Astrocyte (in vitro differentiated cells and primary cell): ENCODE data around the gene C3orf85. TPM values are rescaled to one million over a fixed set of nuclear protein-coding genes. Genes with fewer than 3 reads are reported as not detected.
A peak's percentile ranks its signal among the peaks of the same experiment; 100 is the strongest.
"Not testable (repeated sequence)": the region's sequence is repeated elsewhere in the genome, so short reads cannot be mapped to it uniquely, and the experiment has no call there.

Experiments used
- DNase-seq: peaks from one replicate; pipeline ENCODE4 v3.0.0-alpha.2; 2010; ENCODE audit warnings: low read depth
- FAIRE-seq: peaks from 2 replicates; lab custom pipeline; 2011; peaks lifted over from hg19 to GRCh38; lab: Jason Lieb, UNC
- H2AFZ ChIP-seq: 2 replicates; pipeline ENCODE4 v1.6.0; 2012; ENCODE audit warnings: low read depth, low read length, inconsistent platforms
- H3K27ac ChIP-seq: 2 replicates; pipeline ENCODE4 v1.5.1; 2011; ENCODE audit warnings: low read depth, low read length, inconsistent platforms
- H3K27me3 ChIP-seq: 2 replicates; pipeline ENCODE4 v1.6.0; 2011; ENCODE audit warnings: low read length, inconsistent platforms; ENCODE audit not compliant: insufficient read depth
- H3K36me3 ChIP-seq: 2 replicates; pipeline ENCODE4 v1.5.1; 2011; ENCODE audit warnings: low read length, inconsistent platforms; ENCODE audit not compliant: insufficient read depth
- H3K4me1 ChIP-seq: 2 replicates; pipeline ENCODE4 v1.5.1; 2011; ENCODE audit warnings: low read length, inconsistent platforms; ENCODE audit not compliant: insufficient read depth
- H3K4me2 ChIP-seq: 2 replicates; pipeline ENCODE4 v1.6.0; 2012; ENCODE audit warnings: low read length, inconsistent platforms
- H3K4me3 ChIP-seq: 2 replicates; pipeline ENCODE4 v1.5.1; 2011; ENCODE audit warnings: low read depth, mild to moderate bottlenecking, low read length, inconsistent platforms; ENCODE audit not compliant: insufficient read depth
- H3K79me2 ChIP-seq: 2 replicates; pipeline ENCODE4 v1.6.0; 2012; ENCODE audit warnings: mild to moderate bottlenecking, low read length, inconsistent platforms; ENCODE audit not compliant: insufficient read depth
- H3K9ac ChIP-seq: 2 replicates; pipeline ENCODE4 v1.6.0; 2012; ENCODE audit warnings: mild to moderate bottlenecking, low read length, inconsistent platforms
- H3K9me3 ChIP-seq: 2 replicates; pipeline ENCODE4 v1.5.1; 2012; ENCODE audit warnings: low read depth, mild to moderate bottlenecking, low read length, inconsistent platforms; ENCODE audit not compliant: insufficient read depth
- H4K20me1 ChIP-seq: 2 replicates; pipeline ENCODE4 v1.6.0; 2012; ENCODE audit warnings: low read length, inconsistent platforms; ENCODE audit not compliant: insufficient read depth
- H3K27ac Mint-ChIP-seq: one replicate; pipeline ENCODE4 v1.8.0; 2021; ENCODE audit warnings: mild to moderate bottlenecking, mixed read lengths; ENCODE audit not compliant: unreplicated experiment
- H3K27me3 Mint-ChIP-seq: one replicate; pipeline ENCODE4 v1.8.0; 2021; ENCODE audit warnings: low read depth, mixed read lengths; ENCODE audit not compliant: unreplicated experiment
- H3K36me3 Mint-ChIP-seq: one replicate; pipeline ENCODE4 v1.8.0; 2021; ENCODE audit warnings: low read depth, mixed read lengths; ENCODE audit not compliant: unreplicated experiment
- H3K4me1 Mint-ChIP-seq: one replicate; pipeline ENCODE4 v1.8.0; 2021; ENCODE audit warnings: low read depth, mixed read lengths; ENCODE audit not compliant: unreplicated experiment
- H3K4me3 Mint-ChIP-seq: one replicate; pipeline ENCODE4 v1.8.0; 2021; ENCODE audit warnings: mild to moderate bottlenecking, moderate library complexity, mixed read lengths; ENCODE audit not compliant: unreplicated experiment
- H3K9me3 Mint-ChIP-seq: one replicate; pipeline ENCODE4 v1.8.0; 2021; ENCODE audit warnings: mild to moderate bottlenecking, mixed read lengths; ENCODE audit not compliant: unreplicated experiment
- EZH2 ChIP-seq: IDR thresholded peaks from 2 replicates; pipeline ENCODE4 v1.6.1; 2012; ENCODE audit warnings: mild to moderate bottlenecking, low read length, inconsistent platforms; ENCODE audit not compliant: insufficient read depth
- total RNA-seq: library from RNA; stranded (reverse); gene quantifications from 2 replicates; pipeline ENCODE4 v1.2.1, GENCODE V29; 2021
- TF ChIP-seq, protein P1 (sequence below): IDR thresholded peaks from 2 replicates; pipeline ENCODE4 v1.5.1; 2011; ENCODE audit warnings: low read depth, mild to moderate bottlenecking, inconsistent platforms, low read length, moderate library complexity; ENCODE audit not compliant: insufficient read depth

Gene C3orf85
- total RNA-seq, 1 donor from 2014 or later, result not detected

DNA sequence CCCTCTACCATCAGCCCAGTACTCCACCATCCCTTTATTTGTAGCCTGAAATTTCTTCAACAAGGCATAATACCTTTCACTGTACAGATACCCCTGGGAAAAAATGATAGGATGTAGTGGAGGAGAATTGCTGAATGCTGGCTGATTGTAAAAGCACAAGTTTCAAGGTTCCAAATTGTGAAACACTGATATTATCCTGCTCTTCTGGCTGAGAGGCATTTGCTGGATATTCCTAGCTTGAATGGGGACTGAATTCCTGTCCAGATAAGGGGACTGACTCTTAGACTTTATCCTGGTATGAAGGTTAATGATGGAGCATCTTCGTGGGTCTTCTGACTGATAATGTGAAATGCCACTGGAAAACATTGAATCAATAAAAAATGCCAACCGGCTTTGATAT, 9.0 kb upstream of the C3orf85 start:
- no peak overlapping the region for H2AFZ ChIP-seq
- no peak overlapping the region for H3K9ac ChIP-seq
- H3K36me3 ChIP-seq, result no peaks in the 10 kb centered on the region
- Mint-ChIP-seq H3K9me3 (peaks cover 1% of the 10 kb centered on the region), H3K4me1 (no peaks in the 10 kb centered on the region), H3K27me3 (peaks cover 3% of the 10 kb centered on the region), H3K27ac (no peak overlapping the region), H3K36me3 (no peaks in the 10 kb centered on the region), H3K4me3 (no peak overlapping the region)
- peaks cover 3% of the 10 kb centered on the region for H3K4me1 ChIP-seq
- FAIRE-seq (no peak), DNase-seq (no peak)
- no peak overlapping the region for H3K4me3 ChIP-seq
- H3K9me3 ChIP-seq, result no peaks in the 10 kb centered on the region
- H3K27ac ChIP-seq, result no peak overlapping the region
- TF ChIP-seq EZH2, result no peak
- TF ChIP-seq, protein P1, sequence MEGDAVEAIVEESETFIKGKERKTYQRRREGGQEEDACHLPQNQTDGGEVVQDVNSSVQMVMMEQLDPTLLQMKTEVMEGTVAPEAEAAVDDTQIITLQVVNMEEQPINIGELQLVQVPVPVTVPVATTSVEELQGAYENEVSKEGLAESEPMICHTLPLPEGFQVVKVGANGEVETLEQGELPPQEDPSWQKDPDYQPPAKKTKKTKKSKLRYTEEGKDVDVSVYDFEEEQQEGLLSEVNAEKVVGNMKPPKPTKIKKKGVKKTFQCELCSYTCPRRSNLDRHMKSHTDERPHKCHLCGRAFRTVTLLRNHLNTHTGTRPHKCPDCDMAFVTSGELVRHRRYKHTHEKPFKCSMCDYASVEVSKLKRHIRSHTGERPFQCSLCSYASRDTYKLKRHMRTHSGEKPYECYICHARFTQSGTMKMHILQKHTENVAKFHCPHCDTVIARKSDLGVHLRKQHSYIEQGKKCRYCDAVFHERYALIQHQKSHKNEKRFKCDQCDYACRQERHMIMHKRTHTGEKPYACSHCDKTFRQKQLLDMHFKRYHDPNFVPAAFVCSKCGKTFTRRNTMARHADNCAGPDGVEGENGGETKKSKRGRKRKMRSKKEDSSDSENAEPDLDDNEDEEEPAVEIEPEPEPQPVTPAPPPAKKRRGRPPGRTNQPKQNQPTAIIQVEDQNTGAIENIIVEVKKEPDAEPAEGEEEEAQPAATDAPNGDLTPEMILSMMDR, result no peak
- H3K4me2 ChIP-seq, result no peak overlapping the region
- H3K79me2 ChIP-seq, result no peaks in the 10 kb centered on the region
- no peaks in the 10 kb centered on the region for H3K27me3 ChIP-seq
- H4K20me1 ChIP-seq, result no peaks in the 10 kb centered on the region

DNA sequence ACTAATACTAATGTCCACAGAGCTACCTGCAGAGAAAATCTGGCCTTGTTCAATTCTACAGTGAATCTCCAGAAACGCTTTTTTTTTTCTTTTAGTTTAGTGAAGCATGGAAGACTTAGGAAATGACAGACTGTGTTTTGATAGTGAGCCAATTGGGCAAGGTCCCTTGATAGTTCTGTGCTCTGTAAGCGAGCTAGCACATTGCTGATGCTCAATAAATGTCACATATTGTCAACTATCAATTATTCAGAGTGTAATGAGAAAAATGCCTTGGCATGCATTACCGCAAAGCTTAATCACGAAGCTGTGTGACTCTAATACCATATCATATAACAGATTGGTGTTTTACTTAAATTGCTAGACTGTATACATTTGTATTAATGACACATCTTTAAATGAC, 5.2 kb upstream of the C3orf85 start:
- Histone ChIP-seq H3K4me1 (peaks cover 9% of the 10 kb centered on the region), H3K9me3 (no peaks in the 10 kb centered on the region), H3K79me2 (no peaks in the 10 kb centered on the region), H3K4me3 (no peak overlapping the region), H3K4me2 (no peak overlapping the region), H2AFZ (no peak overlapping the region), H3K27ac (no peak overlapping the region), H4K20me1 (no peaks in the 10 kb centered on the region), H3K27me3 (no peaks in the 10 kb centered on the region), H3K9ac (no peak overlapping the region), H3K36me3 (no peaks in the 10 kb centered on the region)
- FAIRE-seq (no peak), DNase-seq (peak; percentile 30)
- Mint-ChIP-seq H3K27me3 (peaks cover 3% of the 10 kb centered on the region), H3K4me3 (no peak overlapping the region), H3K36me3 (no peaks in the 10 kb centered on the region), H3K9me3 (no peaks in the 10 kb centered on the region), H3K4me1 (peaks cover 3% of the 10 kb centered on the region), H3K27ac (no peak overlapping the region)
- TF ChIP-seq EZH2, result no peak
- TF ChIP-seq, protein P1, result no peak

DNA sequence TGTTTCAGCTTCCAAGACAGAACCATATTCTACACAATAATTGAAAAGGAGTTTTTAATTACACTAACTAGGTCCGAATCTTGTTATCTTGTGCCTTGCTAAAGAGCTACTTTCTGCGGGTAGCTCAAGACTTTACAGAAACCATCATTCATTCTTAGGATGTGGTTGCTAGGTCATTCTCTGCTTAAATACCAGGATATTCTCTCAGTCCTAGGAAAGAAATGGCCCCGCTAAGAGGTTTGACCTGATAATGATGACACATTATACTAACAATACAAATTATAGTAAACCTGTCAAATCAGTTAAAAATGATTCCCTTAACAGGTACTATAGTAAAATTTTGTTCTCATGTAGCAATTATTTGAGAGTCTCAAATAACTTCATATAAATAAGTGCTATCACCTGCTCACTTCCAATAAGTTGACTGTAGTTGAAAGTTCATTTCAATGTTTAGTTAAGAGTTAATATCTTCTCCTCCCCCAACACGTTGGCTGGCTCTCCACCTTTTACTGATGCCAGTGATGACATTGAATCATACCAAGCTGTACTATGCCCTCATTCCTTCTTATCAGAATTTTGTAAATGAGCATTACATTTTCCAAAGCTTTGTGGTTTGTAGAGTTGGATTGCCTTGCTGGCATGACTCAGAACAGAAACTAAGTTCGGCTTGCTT, 3.6 kb upstream of the C3orf85 start:
- Histone ChIP-seq H3K9me3 (no peaks in the 10 kb centered on the region), H3K9ac (no peak overlapping the region), H2AFZ (no peak overlapping the region), H3K36me3 (no peaks in the 10 kb centered on the region), H3K4me1 (peaks cover 9% of the 10 kb centered on the region), H3K27me3 (no peaks in the 10 kb centered on the region), H4K20me1 (no peaks in the 10 kb centered on the region), H3K79me2 (no peaks in the 10 kb centered on the region), H3K27ac (peak overlapping the region; percentile 20), H3K4me2 (peak overlapping the region; percentile 33), H3K4me3 (no peak overlapping the region)
- DNase-seq, result peak; percentile 93
- Mint-ChIP-seq H3K27me3 (no peaks in the 10 kb centered on the region), H3K27ac (no peak overlapping the region), H3K4me3 (no peak overlapping the region), H3K4me1 (peaks cover 3% of the 10 kb centered on the region), H3K36me3 (no peaks in the 10 kb centered on the region), H3K9me3 (no peaks in the 10 kb centered on the region)
- TF ChIP-seq, protein P1, result no peak
- no peak for TF ChIP-seq EZH2
- FAIRE-seq, result no peak

DNA sequence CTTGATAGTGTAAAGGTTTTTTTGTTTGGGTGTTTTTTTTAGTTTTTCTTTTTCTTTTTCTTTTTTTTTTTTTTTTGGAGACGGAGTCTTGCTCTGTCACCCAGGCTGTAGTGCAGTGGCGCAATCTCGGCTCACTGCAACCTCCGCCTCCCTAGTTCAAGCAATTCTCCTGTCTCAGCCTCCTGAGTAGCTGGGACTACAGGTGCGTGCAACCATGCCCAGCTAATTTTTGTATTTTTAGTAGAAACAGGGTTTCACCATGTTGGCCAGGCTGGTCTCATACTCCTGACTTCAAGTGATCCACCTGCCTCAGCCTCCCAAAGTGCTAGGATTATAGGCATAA, 3.1 kb upstream of the C3orf85 start:
- not testable (repeated sequence) for H2AFZ ChIP-seq, H3K4me1 Mint-ChIP-seq, FAIRE-seq, H3K4me1 ChIP-seq, H3K36me3 Mint-ChIP-seq, H3K27ac ChIP-seq, H3K27ac Mint-ChIP-seq, DNase-seq, H3K9ac ChIP-seq, H3K4me3 ChIP-seq, H3K27me3 Mint-ChIP-seq, H4K20me1 ChIP-seq, H3K36me3 ChIP-seq, H3K4me2 ChIP-seq, H3K79me2 ChIP-seq, H3K9me3 ChIP-seq, H3K4me3 Mint-ChIP-seq, H3K27me3 ChIP-seq, H3K9me3 Mint-ChIP-seq
